NCI-H524 (cell line): ENCODE data around the gene CAB39.
A peak's percentile ranks its signal among the peaks of the same experiment; 100 is the strongest.
"Not testable (repeated sequence)": the region's sequence is repeated elsewhere in the genome, so short reads cannot be mapped to it uniquely, and the experiment has no call there.

Experiments used
- DNase-seq, 2 experiments: peaks; one replicate each; lab custom pipeline; 2025; lab: John Stamatoyannopoulos, UW

CAB39 gene

GRCh38 chr2:230684270-230685168 lies 28.1 kb upstream of the CAB39 start:
- DNase-seq, result peak in 1 of 2 experiments; percentile 8

GRCh38 chr2:230685178-230685577 lies 27.5 kb upstream of the CAB39 start:
- peak; percentile 68 to 84 for DNase-seq

- no peak for DNase-seq
Measured at GRCh38 chr2:230687498-230687897, 25.1 kb upstream of the CAB39 start.

- no peak for DNase-seq
Measured at GRCh38 chr2:230688490-230688889, 24.2 kb upstream of the CAB39 start.

- no peak for DNase-seq
Measured at GRCh38 chr2:230690439-230690838, 22.2 kb upstream of the CAB39 start.

GRCh38 chr2:230691005-230691647 lies 21.5 kb upstream of the CAB39 start:
- DNase-seq, result no peak

- DNase-seq, result no peak
Measured at GRCh38 chr2:230692760-230693159, 19.9 kb upstream of the CAB39 start.

GRCh38 chr2:230693411-230693810 lies 19.2 kb upstream of the CAB39 start:
- DNase-seq, result no peak

- DNase-seq, result no peak
Measured at GRCh38 chr2:230694241-230694640, 18.4 kb upstream of the CAB39 start.

- DNase-seq, result no peak
Measured at GRCh38 chr2:230695551-230695950, 17.1 kb upstream of the CAB39 start.

GRCh38 chr2:230696670-230697069 lies 16.0 kb upstream of the CAB39 start:
- no peak for DNase-seq

- DNase-seq, result no peak
Measured at GRCh38 chr2:230697676-230698075, 15.0 kb upstream of the CAB39 start.

- DNase-seq, result not testable (repeated sequence)
Measured at GRCh38 chr2:230698753-230699152, 13.9 kb upstream of the CAB39 start.

GRCh38 chr2:230700447-230700846 lies 12.2 kb upstream of the CAB39 start:
- DNase-seq, result no peak

- DNase-seq, result no peak
Measured at GRCh38 chr2:230701308-230701707, 11.3 kb upstream of the CAB39 start.

- DNase-seq, result not testable (repeated sequence)
Measured at GRCh38 chr2:230702457-230702856, 10.2 kb upstream of the CAB39 start.

- no peak for DNase-seq
Measured at GRCh38 chr2:230703514-230703913, 9.1 kb upstream of the CAB39 start.

GRCh38 chr2:230706053-230706521 lies 6.6 kb upstream of the CAB39 start:
- no peak for DNase-seq

GRCh38 chr2:230706966-230707365 lies 5.7 kb upstream of the CAB39 start:
- no peak for DNase-seq

GRCh38 chr2:230708204-230708603 lies 4.4 kb upstream of the CAB39 start:
- no peak for DNase-seq

GRCh38 chr2:230711224-230711623 lies 1.4 kb upstream of the CAB39 start:
- DNase-seq, result no peak

- DNase-seq, result peak in 1 of 2 experiments; percentile 24
Measured at GRCh38 chr2:230713331-230714135, 891 bp downstream of the CAB39 start.
